Skeletal muscle satellite cell (primary cell): ENCODE measurements around the gene PPIG. TPM values are rescaled to one million over a fixed set of nuclear protein-coding genes. Genes with fewer than 3 reads are reported as not detected.
A peak's percentile ranks its signal among the peaks of the same experiment; 100 is the strongest.
"Not testable (repeated sequence)": the region's sequence is repeated elsewhere in the genome, so short reads cannot be mapped to it uniquely, and the experiment has no call there.

Experiments
- H3K27me3 ChIP-seq: 2 replicates; pipeline ENCODE4 v1.7.0; 2013; ENCODE audit warnings: low read length; ENCODE audit not compliant: control insufficient read depth, insufficient read depth
- H3K36me3 ChIP-seq: 2 replicates; pipeline ENCODE4 v1.7.0; 2013; ENCODE audit warnings: mild to moderate bottlenecking, control low read depth, low read length; ENCODE audit not compliant: insufficient read depth
- H3K4me1 ChIP-seq: 2 replicates; pipeline ENCODE4 v1.7.0; 2013; ENCODE audit warnings: low read length; ENCODE audit not compliant: control insufficient read depth, insufficient read depth
- H3K4me2 ChIP-seq: 2 replicates; pipeline ENCODE4 v1.7.0; 2013; ENCODE audit warnings: mild to moderate bottlenecking, low read length
- H3K4me3 ChIP-seq: 2 replicates; pipeline ENCODE4 v1.7.0; 2013; ENCODE audit warnings: low read length
- H3K9ac ChIP-seq: 2 replicates; pipeline ENCODE4 v1.7.0; 2013; ENCODE audit warnings: mild to moderate bottlenecking, low read depth, low read length, moderate library complexity
- H3K9me3 ChIP-seq: replicated peaks from 2 replicates; pipeline ENCODE4 v1.7.0; 2013; ENCODE audit warnings: mild to moderate bottlenecking, control low read depth, low read length
- total RNA-seq: library from RNA; depleted of rRNA; stranded (reverse); fragments of >200 nt; gene quantifications from 2 replicates; pipeline ENCODE4 v1.2.3, GENCODE V29; 2012; rRNA removed

Gene PPIG
- total RNA-seq, result 17.7 and 22.6 TPM in 2 replicates

DNA sequence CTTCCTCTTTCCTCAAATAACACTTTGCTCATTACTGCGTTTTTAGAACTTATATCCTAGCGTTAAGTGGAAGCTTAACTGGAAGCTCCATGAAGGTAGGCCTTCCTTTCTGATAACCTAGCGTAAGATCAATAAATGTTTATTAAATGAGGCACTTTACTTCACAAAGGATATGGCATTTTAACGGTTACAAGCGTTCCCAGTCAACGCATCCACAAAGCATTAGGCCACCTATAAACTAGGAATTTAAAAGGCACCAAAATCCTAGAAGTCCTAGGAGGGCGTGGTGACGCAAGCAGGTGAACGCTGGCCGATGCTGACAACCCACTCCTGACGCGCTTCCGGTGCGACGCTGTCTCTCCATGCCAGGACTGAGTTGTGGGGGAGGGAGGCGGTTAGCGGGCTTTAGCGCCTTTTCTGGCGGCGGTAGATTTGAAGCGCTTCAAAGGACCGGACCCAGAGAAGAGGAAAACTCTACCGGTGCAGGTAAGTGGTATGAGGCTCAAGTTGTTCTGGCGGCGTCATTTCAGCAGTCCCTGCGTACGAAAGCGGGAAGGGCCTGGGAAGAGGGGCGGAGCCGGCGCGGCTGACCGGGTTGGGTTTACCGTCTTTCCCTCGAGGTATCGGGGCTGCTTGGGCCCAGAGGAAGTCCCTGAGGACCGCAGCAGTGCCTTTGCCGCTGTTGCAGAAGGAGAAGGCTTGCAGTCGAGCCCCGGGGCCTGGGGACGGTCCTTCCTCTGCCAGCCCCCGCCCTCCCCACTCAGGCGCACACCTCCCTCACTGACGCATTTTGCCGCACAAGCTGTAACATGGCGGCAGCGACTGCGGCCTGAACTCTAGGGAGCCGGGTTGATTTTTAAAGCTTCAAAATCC lies at the start of gene PPIG:
TSS of gene PPIG (plus strand) at position 347 of the 873 bp plus-strand sequence. CDS start 19,691 bp downstream, outside the sequence.
- no peaks in the 10 kb centered on the region for H3K9me3 ChIP-seq
- peaks cover 11% of the 10 kb centered on the region for H3K4me1 ChIP-seq
- H3K9ac ChIP-seq, result peak within 1 kb of the TSS; percentile 91
- H3K4me2 ChIP-seq, result peak within 1 kb of the TSS; percentile 93
- H3K36me3 ChIP-seq, result no peaks in the 10 kb centered on the region
- no peaks in the 10 kb centered on the region for H3K27me3 ChIP-seq
- H3K4me3 ChIP-seq, result peak within 1 kb of the TSS; percentile 80

DNA sequence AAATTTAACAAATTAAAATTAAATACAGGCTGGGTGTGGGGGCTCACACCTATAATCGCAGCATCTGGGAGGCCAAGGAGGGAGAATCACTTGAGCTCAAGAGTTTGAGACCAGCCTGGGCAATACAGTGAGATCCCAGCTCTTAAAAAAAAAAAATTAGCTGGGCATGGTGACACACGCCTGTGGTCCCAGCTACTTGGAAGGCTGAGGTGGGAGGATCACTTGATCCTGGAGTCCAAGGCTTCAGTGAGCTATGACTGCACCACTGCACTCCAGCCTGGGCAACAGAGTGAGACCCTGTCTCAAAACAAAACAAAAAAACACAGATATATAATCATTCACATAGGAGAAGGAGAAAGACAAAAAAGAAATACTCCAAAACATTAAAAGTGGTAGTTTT lies 44.7 kb upstream of the PPIG start:
- H3K4me3 ChIP-seq, H3K27me3 ChIP-seq, H3K36me3 ChIP-seq, H3K4me1 ChIP-seq, H3K9me3 ChIP-seq, H3K9ac ChIP-seq, H3K4me2 ChIP-seq: not testable (repeated sequence)

DNA sequence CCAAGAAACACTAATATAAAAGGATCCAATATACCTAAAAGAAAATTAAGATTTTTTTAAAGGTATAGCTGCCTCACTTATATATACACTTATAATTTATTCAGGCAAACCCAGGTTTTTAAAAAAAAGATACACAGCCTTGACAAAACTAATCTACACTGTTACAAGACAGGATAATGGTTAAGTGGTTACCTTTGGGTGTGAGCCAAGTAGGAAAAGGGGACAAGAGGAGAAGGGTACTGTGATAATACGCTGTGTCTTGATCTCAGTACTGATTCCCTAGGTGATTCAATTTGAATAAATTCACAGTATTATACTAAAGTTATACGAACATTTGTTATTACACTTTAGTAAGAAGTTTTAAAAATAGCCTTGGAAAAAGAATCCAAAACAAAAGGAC lies 44.0 kb upstream of the PPIG start:
- peaks cover 5% of the 10 kb centered on the region for H3K36me3 ChIP-seq
- no peaks in the 10 kb centered on the region for H3K27me3 ChIP-seq
- no peaks in the 10 kb centered on the region for H3K4me1 ChIP-seq
- H3K4me3 ChIP-seq, result no peak overlapping the region
- no peak overlapping the region for H3K9ac ChIP-seq
- H3K9me3 ChIP-seq, result no peaks in the 10 kb centered on the region
- H3K4me2 ChIP-seq, result no peak overlapping the region

DNA sequence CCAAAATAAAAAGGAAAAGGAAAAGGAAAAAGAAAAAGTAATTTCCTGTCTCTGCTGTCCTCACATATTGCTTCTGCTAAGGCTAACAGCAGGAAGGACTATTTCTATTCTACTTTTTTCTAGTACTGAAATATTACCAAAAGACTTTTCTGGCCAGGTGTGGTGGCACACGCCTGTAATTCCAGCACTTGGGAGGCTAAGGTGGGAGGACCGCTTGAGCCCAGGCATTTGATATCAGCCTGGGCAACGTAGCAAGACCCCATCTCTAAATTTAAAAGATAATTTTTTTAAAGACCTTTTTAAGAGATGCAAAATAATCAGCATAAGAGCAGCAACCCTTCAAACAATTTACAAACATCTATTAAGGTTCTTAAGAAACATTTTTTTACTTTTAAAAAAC lies 41.7 kb upstream of the PPIG start:
- H3K4me2 ChIP-seq, result no peak overlapping the region
- no peaks in the 10 kb centered on the region for H3K9me3 ChIP-seq
- peaks cover 5% of the 10 kb centered on the region for H3K36me3 ChIP-seq
- H3K4me3 ChIP-seq, result no peak overlapping the region
- no peaks in the 10 kb centered on the region for H3K4me1 ChIP-seq
- no peaks in the 10 kb centered on the region for H3K27me3 ChIP-seq
- no peak overlapping the region for H3K9ac ChIP-seq

DNA sequence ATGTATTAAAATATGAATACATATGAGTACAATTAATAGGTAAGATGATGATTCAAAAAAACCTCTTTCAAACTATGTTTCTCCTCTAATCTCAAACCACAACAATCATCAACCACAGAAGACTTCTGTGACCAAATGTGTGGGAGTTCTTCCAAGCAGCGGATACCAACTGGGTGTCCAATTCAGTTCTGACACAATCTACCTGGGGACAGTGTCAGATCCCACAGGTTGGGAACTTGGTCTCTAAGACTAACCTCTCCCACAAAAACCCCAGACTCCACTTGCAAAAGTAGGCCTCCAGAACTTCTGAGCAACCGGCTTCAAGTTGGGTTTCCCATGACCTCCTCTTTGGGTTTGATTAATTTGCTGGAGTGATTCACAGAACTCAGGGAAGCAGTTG lies 37.4 kb upstream of the PPIG start:
- Histone ChIP-seq H3K4me3 (no peak overlapping the region), H3K9me3 (no peaks in the 10 kb centered on the region), H3K36me3 (peaks cover 2% of the 10 kb centered on the region), H3K4me1 (no peaks in the 10 kb centered on the region), H3K27me3 (no peaks in the 10 kb centered on the region), H3K4me2 (no peak overlapping the region), H3K9ac (no peak overlapping the region)

DNA sequence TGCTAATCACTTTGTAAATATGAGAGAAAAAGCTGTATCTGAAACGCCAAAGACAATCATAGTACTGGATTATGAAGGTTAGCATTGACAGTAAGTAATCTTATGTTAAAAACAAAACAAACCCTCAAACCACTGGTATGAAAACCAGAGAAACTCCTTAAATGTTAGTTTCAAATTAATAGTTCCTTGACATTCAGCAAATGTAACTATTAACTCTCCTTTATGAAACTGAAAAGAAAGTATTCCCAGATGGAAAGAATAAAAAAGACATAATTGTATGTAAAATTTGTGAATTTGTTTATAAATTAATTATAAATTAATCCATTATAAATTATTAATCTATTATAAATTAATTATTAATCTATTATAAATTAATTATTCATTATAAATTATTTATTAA lies 22.8 kb upstream of the PPIG start:
- H3K4me2 ChIP-seq, result no peak overlapping the region
- no peak overlapping the region for H3K4me3 ChIP-seq
- H3K4me1 ChIP-seq, result no peaks in the 10 kb centered on the region
- H3K36me3 ChIP-seq, result no peaks in the 10 kb centered on the region
- H3K9ac ChIP-seq, result no peak overlapping the region
- H3K9me3 ChIP-seq, result no peaks in the 10 kb centered on the region
- no peaks in the 10 kb centered on the region for H3K27me3 ChIP-seq

DNA sequence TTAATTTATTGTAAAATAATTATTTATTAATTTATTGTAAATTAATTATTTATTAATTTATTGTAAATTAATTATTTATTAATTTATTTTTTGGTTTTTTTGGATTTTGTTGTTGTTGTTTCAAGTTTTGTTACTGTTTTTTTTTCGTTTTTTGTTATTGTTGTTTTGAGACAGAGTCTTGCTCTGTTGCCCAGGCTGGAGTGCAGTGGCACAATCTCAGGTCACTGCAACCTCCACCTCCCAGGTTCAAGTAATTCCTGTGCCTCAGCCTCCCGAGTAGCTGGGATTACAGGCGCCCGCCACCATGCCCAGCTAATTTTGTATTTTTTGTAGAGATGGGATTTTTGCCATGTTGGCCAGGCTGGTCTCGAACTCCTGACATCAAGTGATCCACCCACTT lies 22.1 kb upstream of the PPIG start:
- not testable (repeated sequence) for H3K4me1 ChIP-seq, H3K9ac ChIP-seq, H3K9me3 ChIP-seq, H3K4me2 ChIP-seq, H3K27me3 ChIP-seq, H3K36me3 ChIP-seq, H3K4me3 ChIP-seq

DNA sequence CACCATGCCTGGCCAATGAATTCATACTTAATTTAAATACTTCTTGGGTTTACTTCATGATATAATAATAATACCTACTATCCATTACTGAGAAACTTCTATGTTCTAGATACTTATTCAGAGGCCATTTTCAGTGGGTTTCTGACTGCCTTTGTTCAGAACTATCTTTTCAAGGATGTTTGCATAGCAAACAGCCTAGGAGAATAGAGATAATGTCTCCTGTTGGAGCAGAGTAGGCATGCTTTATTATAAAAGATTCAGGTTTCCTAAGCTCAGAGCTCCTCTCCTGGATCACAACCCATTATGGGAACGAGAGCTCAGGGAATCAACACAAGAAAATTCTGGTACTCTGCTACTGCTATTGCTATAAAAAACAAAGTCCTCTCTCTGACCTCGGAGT lies 21.6 kb upstream of the PPIG start:
- Histone ChIP-seq H3K4me3 (no peak overlapping the region), H3K9ac (no peak overlapping the region), H3K4me1 (no peaks in the 10 kb centered on the region), H3K36me3 (no peaks in the 10 kb centered on the region), H3K27me3 (no peaks in the 10 kb centered on the region), H3K9me3 (no peaks in the 10 kb centered on the region), H3K4me2 (no peak overlapping the region)

DNA sequence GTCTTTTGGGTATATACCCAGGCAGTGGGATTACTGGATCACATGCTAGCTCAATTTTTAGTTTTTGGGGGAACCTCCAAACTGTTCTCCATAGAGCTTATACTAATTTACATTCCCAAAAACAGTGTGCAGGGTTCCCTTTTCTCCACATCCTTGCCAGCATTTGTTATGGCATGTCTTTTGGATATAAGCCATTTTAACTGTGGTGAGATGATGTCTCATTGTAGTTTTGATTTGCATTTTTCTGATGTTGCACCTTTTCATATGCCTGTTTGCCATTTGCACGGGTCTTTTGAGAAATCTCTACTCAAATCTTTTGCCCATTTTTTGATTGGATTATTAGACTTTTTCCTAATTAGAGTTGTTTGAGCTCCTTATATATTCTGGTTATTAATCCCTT lies 18.5 kb upstream of the PPIG start:
- Histone ChIP-seq H3K9ac (no peak overlapping the region), H3K4me3 (no peak overlapping the region), H3K27me3 (no peaks in the 10 kb centered on the region), H3K9me3 (no peaks in the 10 kb centered on the region), H3K4me2 (no peak overlapping the region), H3K4me1 (no peaks in the 10 kb centered on the region), H3K36me3 (no peaks in the 10 kb centered on the region)

DNA sequence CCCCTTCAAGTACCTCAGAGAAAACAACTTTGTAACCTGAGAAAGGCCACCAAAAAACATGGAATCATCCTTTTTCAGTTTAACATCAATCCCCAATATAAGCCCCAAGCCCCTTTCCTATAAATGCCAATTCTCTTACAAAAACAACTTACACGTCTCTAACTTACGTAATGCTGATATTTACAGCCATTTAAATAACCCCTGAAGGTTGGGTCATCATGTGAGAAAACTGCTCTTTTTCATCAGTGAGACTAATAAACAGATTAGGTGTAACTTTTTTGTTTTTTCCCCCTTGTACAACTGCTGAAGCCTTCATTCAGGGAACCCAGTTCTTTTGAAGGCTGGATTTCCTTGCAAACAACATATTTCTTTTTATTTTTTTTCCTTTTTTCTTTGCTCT lies 14.2 kb upstream of the PPIG start:
- H3K9me3 ChIP-seq, result no peaks in the 10 kb centered on the region
- no peak overlapping the region for H3K4me3 ChIP-seq
- no peaks in the 10 kb centered on the region for H3K27me3 ChIP-seq
- no peak overlapping the region for H3K4me2 ChIP-seq
- H3K9ac ChIP-seq, result no peak overlapping the region
- no peaks in the 10 kb centered on the region for H3K36me3 ChIP-seq
- H3K4me1 ChIP-seq, result peaks cover 8% of the 10 kb centered on the region

DNA sequence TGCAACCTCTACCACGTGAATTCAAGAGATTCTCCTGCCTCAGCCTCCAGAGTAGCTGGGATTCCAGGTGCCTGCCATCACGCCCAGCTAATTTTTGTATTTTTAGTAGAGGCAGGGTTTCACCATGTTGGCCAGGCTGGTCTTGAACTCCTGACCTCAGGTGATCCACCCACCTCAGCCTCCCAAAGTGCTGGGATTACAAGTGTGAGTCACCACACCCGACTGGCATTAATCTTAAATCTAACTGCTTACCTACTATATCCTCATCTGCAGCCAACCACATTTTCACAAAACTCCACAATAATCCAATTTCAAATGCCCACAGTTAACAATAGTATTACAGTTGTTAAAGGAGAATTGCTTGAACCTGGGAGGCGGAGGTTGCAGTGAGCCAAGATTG lies 13.4 kb upstream of the PPIG start:
- H3K9ac ChIP-seq, H3K27me3 ChIP-seq, H3K4me1 ChIP-seq, H3K9me3 ChIP-seq, H3K36me3 ChIP-seq, H3K4me3 ChIP-seq, H3K4me2 ChIP-seq: not testable (repeated sequence)

DNA sequence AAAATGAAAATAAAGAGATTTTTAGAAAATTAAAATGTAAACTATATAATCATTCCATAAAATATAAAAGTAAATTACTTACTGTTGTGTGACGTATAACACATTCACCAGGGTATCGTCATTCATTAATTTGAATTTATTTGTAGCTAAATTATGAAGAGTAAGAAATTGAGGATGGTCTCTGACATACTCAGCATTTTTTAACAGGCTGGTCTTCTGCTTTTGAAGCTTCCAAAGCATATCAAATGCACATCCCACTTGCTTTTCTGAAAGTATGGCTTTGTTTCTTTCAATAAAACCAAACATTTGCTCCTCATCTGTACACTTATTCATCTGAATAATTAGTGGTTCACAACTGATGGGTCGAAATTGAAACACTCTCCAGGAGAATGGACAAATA lies 12.6 kb upstream of the PPIG start:
- Histone ChIP-seq H3K36me3 (no peaks in the 10 kb centered on the region), H3K4me2 (peak overlapping the region; percentile 96), H3K9ac (no peak overlapping the region), H3K4me3 (no peak overlapping the region), H3K27me3 (no peaks in the 10 kb centered on the region), H3K9me3 (no peaks in the 10 kb centered on the region), H3K4me1 (peaks cover 8% of the 10 kb centered on the region)
